ENCODE measurements around the gene G6PC3. TPM values are rescaled to one million over a fixed set of nuclear protein-coding genes. Genes with fewer than 3 reads are reported as not detected.
"Not testable (repeated sequence)": the region's sequence is repeated elsewhere in the genome, so short reads cannot be mapped to it uniquely, and the experiment has no call there.

Gene G6PC3
- total RNA-seq, result 42.4 and 56.7 TPM in 2 replicates

- no peak for TF ChIP-seq CTCF (conservative IDR thresholded peaks at IDR 0.05; ENCODE audit: low read depth, low read length)
- DNase-seq (ENCODE audit: low read depth), result peak; percentile 66
- peak within 1 kb of the TSS; percentile 66 for H3K4me3 ChIP-seq (ENCODE audit: low read depth, low read length)
Measured at GRCh38 chr17:44070455-44071197, at the start of gene G6PC3. G6PC3 (plus strand) TSS chr17:44070735; CDS start chr17:44070966, 231 bp downstream.

GRCh38 chr17:44021227-44021626, 49.3 kb upstream of the G6PC3 start:
- not testable (repeated sequence) for DNase-seq (ENCODE audit: low read depth); H3K4me3 ChIP-seq (ENCODE audit: low read depth, low read length)

GRCh38 chr17:44022246-44022645, 48.3 kb upstream of the G6PC3 start:
- no peak for DNase-seq (ENCODE audit: low read depth)
- no peak overlapping the region for H3K4me3 ChIP-seq (ENCODE audit: low read depth, low read length)
- no peak for TF ChIP-seq CTCF (conservative IDR thresholded peaks at IDR 0.05; ENCODE audit: low read depth, low read length)

GRCh38 chr17:44023545-44024270, 46.8 kb upstream of the G6PC3 start:
- DNase-seq (ENCODE audit: low read depth), result no peak
- no peak overlapping the region for H3K4me3 ChIP-seq (ENCODE audit: low read depth, low read length)
- no peak for TF ChIP-seq CTCF (conservative IDR thresholded peaks at IDR 0.05; ENCODE audit: low read depth, low read length)

DNA sequence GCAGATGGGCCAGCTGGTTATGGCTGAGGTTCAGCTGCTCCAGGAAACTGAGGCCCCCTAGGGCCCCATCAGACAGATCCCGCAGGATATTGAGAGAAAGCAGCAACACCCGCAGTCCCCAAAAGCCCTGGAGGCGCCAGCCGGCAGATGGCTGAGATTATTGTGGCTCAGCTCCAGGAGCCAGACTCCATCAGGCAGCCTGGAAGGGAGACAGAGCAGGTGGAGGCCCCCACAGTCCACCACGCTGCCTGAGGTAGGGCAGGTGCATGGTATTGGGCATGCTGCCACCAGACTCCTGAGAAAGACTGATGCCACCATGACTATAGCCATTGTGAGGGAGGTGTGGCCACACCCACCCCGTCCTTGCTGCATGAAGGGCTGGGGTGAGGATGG, 46.3 kb upstream of the G6PC3 start:
- no peak for TF ChIP-seq CTCF (conservative IDR thresholded peaks at IDR 0.05; ENCODE audit: low read depth, low read length)
- no peak overlapping the region for H3K4me3 ChIP-seq (ENCODE audit: low read depth, low read length)
- DNase-seq (ENCODE audit: low read depth), result no peak

GRCh38 chr17:44024853-44025252, 45.7 kb upstream of the G6PC3 start:
- no peak for TF ChIP-seq CTCF (conservative IDR thresholded peaks at IDR 0.05; ENCODE audit: low read depth, low read length)
- no peak overlapping the region for H3K4me3 ChIP-seq (ENCODE audit: low read depth, low read length)
- DNase-seq (ENCODE audit: low read depth), result no peak

GRCh38 chr17:44029736-44030135, 40.8 kb upstream of the G6PC3 start:
- H3K4me3 ChIP-seq (ENCODE audit: low read depth, low read length), result no peak overlapping the region
- DNase-seq (ENCODE audit: low read depth), result no peak
- no peak for TF ChIP-seq CTCF (conservative IDR thresholded peaks at IDR 0.05; ENCODE audit: low read depth, low read length)

All from epithelial cell of proximal tubule (primary cell).